ENCODE measurements around the gene PLAC9.

GRCh38 chr10:80150172-80150571, 17.6 kb downstream of the PLAC9 start:
- TF ChIP-seq POLR2A (IDR thresholded peaks at IDR 0.05; ENCODE audit: low read depth, low read length): no peak
- TF ChIP-seq POLR2AphosphoS5 (IDR thresholded peaks at IDR 0.05; ENCODE audit: low read depth, low read length): no peak
- no peak for TF ChIP-seq POU2F2 (IDR thresholded peaks at IDR 0.05; ENCODE audit: low read depth, low read length)
- TF ChIP-seq TAF1 (IDR thresholded peaks at IDR 0.05; ENCODE audit: low read depth, low read length): no peak
- no peak for TF ChIP-seq PAX5 (IDR thresholded peaks at IDR 0.05; ENCODE audit: insufficient read depth, low read length, severe bottlenecking)
- no peak for TF ChIP-seq SPI1 (IDR thresholded peaks at IDR 0.05; ENCODE audit: low read depth, low read length)
